K562 (cell line): ENCODE measurements around the gene RPRD1B. TPM values are rescaled to one million over a fixed set of nuclear protein-coding genes. Genes with fewer than 3 reads are reported as not detected.

Source experiments
- ATAC-seq: fragments of 200-7000 bp; cut with Tn5 transposase; 3 replicates; pipeline ENCODE4 v1.9.1; 2020; ENCODE audit warnings: moderate library complexity
- BruUV-seq: library from RNA; stranded (reverse); fragments of 400-500 nt; replicated peaks from 2 replicates; lab custom pipeline; 2021; lab: Mats Ljungman, UMichigan
- CTCF ChIA-PET: fragments of 300-600 bp; formaldehyde crosslinking; extraction: SDS; loops from one replicate; lab custom pipeline; 2021; ENCODE audit warnings: low intra/inter-chr PET ratio; lab: Yijun Ruan, JAX
- POLR2A ChIA-PET: fragments of 300-600, 350-650 bp; sonication (Branson Sonifier 250); formaldehyde crosslinking; extraction: SDS; loops from one replicate; lab custom pipeline; 2021; ENCODE audit warnings: antibody characterized with exemption, inconsistent platforms; lab: Yijun Ruan, JAX
- DNase-seq, 4 experiments: peaks; one replicate each; pipeline versions ENCODE4 v3.0.0 to v3.0.0-alpha.2; 2011 to 2018; ENCODE audit warnings: low spot score in 3 of 4, mixed read lengths in 3 of 4; ENCODE audit errors: extremely low read depth in 1 of 4
- FAIRE-seq: peaks from 2 replicates; lab custom pipeline; 2011; peaks lifted over from hg19 to GRCh38; lab: Jason Lieb, UNC
- H2AFZ ChIP-seq: 2 replicates; pipeline ENCODE4 v1.6.0; 2011; ENCODE audit warnings: low read depth, low read length, control low read depth, inconsistent platforms
- H3K27ac ChIP-seq: fragments of 200-600 bp; 3 replicates; pipeline ENCODE4 v1.8.0; 2011; ENCODE audit warnings: low read depth, mild to moderate bottlenecking, control low read depth, inconsistent platforms, low read length, moderate library complexity, mixed read lengths; ENCODE audit errors: extremely low read depth
- H3K27me3 ChIP-seq, 2 experiments: fragments of 300-600 bp in 1 of 2; 2 replicates in 1 of 2; 3 replicates in 1 of 2; pipeline versions ENCODE4 v1.6.0 to v1.8.0; 2011; ENCODE audit warnings: inconsistent platforms in 2 of 2, low read length in 2 of 2, mild to moderate bottlenecking in 1 of 2, mixed read lengths in 1 of 2, moderate library complexity in 1 of 2; ENCODE audit not compliant: control insufficient read depth in 2 of 2, insufficient read depth in 2 of 2
- H3K36me3 ChIP-seq: fragments of 300-600 bp; 3 replicates; pipeline ENCODE4 v1.8.0; 2011; ENCODE audit warnings: mild to moderate bottlenecking, low read length, inconsistent platforms; ENCODE audit not compliant: control insufficient read depth, insufficient read depth
- H3K4me1 ChIP-seq, 2 experiments: fragments of 200-600 bp in 1 of 2; replicated peaks in 1 of 2; 2 replicates in 1 of 2; 3 replicates in 1 of 2; pipeline versions ENCODE4 v1.5.1 to v1.8.0; 2011; ENCODE audit warnings: inconsistent platforms in 2 of 2, low read length in 2 of 2, mild to moderate bottlenecking in 1 of 2, mixed read lengths in 1 of 2, moderate library complexity in 1 of 2; ENCODE audit not compliant: control insufficient read depth in 2 of 2, insufficient read depth in 2 of 2
- H3K4me2 ChIP-seq: 2 replicates; pipeline ENCODE4 v1.6.1; 2011; ENCODE audit warnings: low read length, control low read depth, inconsistent platforms, mixed read lengths; ENCODE audit not compliant: insufficient read depth
- H3K4me3 ChIP-seq: fragments of 200-600 bp; sonication (generic), shearing (Covaris generic); 2 replicates; pipeline ENCODE4 v1.5.1; 2016; ENCODE audit warnings: control low read depth, inconsistent platforms
- H3K79me2 ChIP-seq: fragments of 200-600 bp; 3 replicates; pipeline ENCODE4 v1.8.0; 2011; ENCODE audit warnings: low read length, inconsistent platforms; ENCODE audit not compliant: control insufficient read depth, insufficient read depth
- H3K9ac ChIP-seq, 2 experiments: 2 replicates each; pipeline versions ENCODE4 v1.6.0 to v1.6.1; 2011; ENCODE audit warnings: low read depth in 2 of 2, low read length in 2 of 2, control low read depth in 1 of 2, inconsistent platforms in 1 of 2, mild to moderate bottlenecking in 1 of 2, mixed read lengths in 1 of 2; ENCODE audit not compliant: insufficient read depth in 1 of 2
- H3K9me1 ChIP-seq: one replicate; pipeline ENCODE4 v1.6.0; 2011; ENCODE audit warnings: inconsistent platforms, mild to moderate bottlenecking, low read length, moderate library complexity; ENCODE audit not compliant: control insufficient read depth, insufficient read depth
- H3K9me3 ChIP-seq: replicated peaks from 2 replicates; pipeline ENCODE4 v1.5.1; 2011; ENCODE audit warnings: low read depth, low read length, inconsistent platforms; ENCODE audit not compliant: control insufficient read depth, insufficient read depth
- H4K20me1 ChIP-seq: replicated peaks from 2 replicates; pipeline ENCODE4 v1.6.1; 2011; ENCODE audit warnings: low read length, inconsistent platforms, mixed read lengths; ENCODE audit not compliant: control insufficient read depth, insufficient read depth
- ARID3B ChIP-seq: fragments of 250-450 bp; sonication (Bioruptor Pico); IDR thresholded peaks from 2 replicates; pipeline ENCODE4 v1.4.0; 2020; ENCODE audit warnings: borderline replicate concordance
- ATF7 ChIP-seq: fragments of 450-650 bp; IDR thresholded peaks from 2 replicates; pipeline ENCODE4 v1.7.1; 2014; ENCODE audit warnings: mild to moderate bottlenecking, moderate library complexity
- CBFA2T3 ChIP-seq: fragments of 450-650 bp; IDR thresholded peaks from 2 replicates; pipeline ENCODE4 v1.6.1; 2017
- CCNT2 ChIP-seq: IDR thresholded peaks from 2 replicates; pipeline ENCODE4 v1.6.1; 2011; ENCODE audit warnings: borderline replicate concordance, low read depth, mild to moderate bottlenecking, moderate library complexity, mixed read lengths, low read length; ENCODE audit not compliant: insufficient read length; ENCODE audit errors: extremely low read depth
- ELK1 ChIP-seq: sonication (generic); formaldehyde crosslinking; IDR thresholded peaks from 2 replicates; pipeline ENCODE4 v1.8.1; 2022; ENCODE audit warnings: missing genetic modification reagents
- MYNN ChIP-seq, 2 experiments: sonication (generic); formaldehyde crosslinking in 1 of 2; IDR thresholded peaks; 2 replicates each; pipeline versions ENCODE4 v1.5.0 to v1.6.1; 2016 to 2020; ENCODE audit warnings: antibody characterized with exemption in 1 of 2, missing genetic modification reagents in 1 of 2
- NFATC3 ChIP-seq: fragments of 450-650 bp; IDR thresholded peaks from 2 replicates; pipeline ENCODE4 v1.6.1; 2017; ENCODE audit warnings: mild to moderate bottlenecking
- POLR2AphosphoS5 ChIP-seq: IDR thresholded peaks from 2 replicates; pipeline ENCODE4 v1.6.1; 2011; ENCODE audit warnings: mild to moderate bottlenecking, low read depth, low read length, moderate library complexity; ENCODE audit not compliant: control insufficient read depth, insufficient read depth
- SMAD4 ChIP-seq: fragments of 250-450 bp; sonication (Bioruptor Pico); conservative IDR thresholded peaks from 2 replicates; pipeline ENCODE4 v1.8.0; 2021; ENCODE audit warnings: inconsistent platforms, mild to moderate bottlenecking, moderate library complexity
- SRSF7 ChIP-seq: fragments of 200-400 bp; formaldehyde crosslinking; optimal IDR thresholded peaks from 2 replicates; pipeline ENCODE3; 2017; ENCODE audit warnings: mild to moderate bottlenecking, low read depth, low read length
- TCF3 ChIP-seq: sonication (generic); formaldehyde crosslinking; IDR thresholded peaks from 2 replicates; pipeline ENCODE4 v1.4.0; 2020; ENCODE audit warnings: mild to moderate bottlenecking, missing genetic modification reagents
- YBX1 ChIP-seq: fragments of 450-650 bp; IDR thresholded peaks from 2 replicates; pipeline ENCODE4 v1.7.1; 2016; ENCODE audit warnings: mild to moderate bottlenecking
- ZBTB34 ChIP-seq: fragments of 250-450 bp; sonication (Bioruptor Pico); IDR thresholded peaks from 2 replicates; pipeline ENCODE4 v1.8.0; 2021; ENCODE audit warnings: mild to moderate bottlenecking, moderate library complexity
- ZFX ChIP-seq: sonication (generic); formaldehyde crosslinking; IDR thresholded peaks from 2 replicates; pipeline ENCODE4 v1.8.0; 2022; ENCODE audit warnings: mild to moderate bottlenecking, missing genetic modification reagents, moderate library complexity
- ZNF224 ChIP-seq: sonication (generic); formaldehyde crosslinking; IDR thresholded peaks from 2 replicates; pipeline ENCODE4 v1.8.0; 2022; ENCODE audit warnings: mild to moderate bottlenecking, missing genetic modification reagents
- ZNF316 ChIP-seq: fragments of 450-650 bp; IDR thresholded peaks from 2 replicates; pipeline ENCODE4 v1.6.1; 2016
- ZNF764 ChIP-seq: fragments of 250-450 bp; sonication (Bioruptor Pico); IDR thresholded peaks from 2 replicates; pipeline ENCODE4 v1.4.0; 2020; ENCODE audit warnings: low read depth, mild to moderate bottlenecking, moderate library complexity
- ZSCAN29 ChIP-seq: fragments of 450-650 bp; IDR thresholded peaks from 2 replicates; pipeline ENCODE4 v1.6.1; 2017
- WGBS: fragments of 100-300 bp; shearing (Covaris generic); methylation state at CpG from one replicate; pipeline ENCODE4 v1.1.6; 2016; ENCODE audit warnings: low coverage, mixed read lengths; ENCODE audit not compliant: insufficient coverage; ENCODE audit errors: missing lambda C conversion rate; 5-methylcytosine and 5-hydroxymethylcytosine counted together
- in situ Hi-C: fragments of 300-500 bp; cut with MboI; formaldehyde crosslinking; loops from 4 replicates; pipeline ENCODE4 v1.15.0; 2018; ENCODE audit warnings: inconsistent platforms, mixed read lengths
- intact Hi-C: fragments of 100-400 bp; cut with micrococcal nuclease; formaldehyde crosslinking; loops from 2 replicates; pipeline ENCODE4 v1.14.2; 2022
- polyA plus RNA-seq, 8 experiments: library from polyadenylated mRNA; depleted of rRNA in 4 of 8; stranded (reverse) in 5 of 8; unstranded in 3 of 8; fragments of >200 nt; fragmentation: Nextera tagmentation in 2 of 8; fragmentation: Illumina TruSeq in 1 of 8; extraction: Ambion mirVana in 2 of 8; extraction: Trizol in 1 of 8; gene quantifications; 2 replicates each; pipeline versions ENCODE4 v1.2.1 to v1.2.3, GENCODE V29; 2011 to 2014; ENCODE audit warnings: inconsistent platforms in 1 of 8, missing spikeins in 1 of 8
- total RNA-seq, 7 experiments: library from RNA; depleted of rRNA in 6 of 7; stranded (reverse); fragments of >200 nt in 6 of 7; fragmentation: Illumina TruSeq in 2 of 7; extraction: Trizol in 2 of 7; gene quantifications; 2 replicates each; pipeline versions ENCODE4 v1.2.1 to v1.2.3, GENCODE V29; 2011 to 2021; ENCODE audit warnings: low replicate concordance in 1 of 7
- TF ChIP-seq, protein P1 (sequence below): sonication (generic); formaldehyde crosslinking; IDR thresholded peaks from 2 replicates; pipeline ENCODE4 v1.9.0; 2022; ENCODE audit warnings: mild to moderate bottlenecking, missing genetic modification reagents

RPRD1B gene
- total and polyA plus RNA-seq, 9 of the 15 experiments (the other 6 are each of a cell fraction or from before 2014, with no cell fraction given) = 5.5 to 43.0 (median 24.4) TPM

GRCh38 chr20:38094373-38094891, 60.9 kb downstream of the RPRD1B start:
- Histone ChIP-seq H3K9ac (no peak overlapping the region), H3K79me2 (no peaks in the 10 kb centered on the region), H3K4me2 (no peak overlapping the region; the same call in 1 of the 2 replicates), H4K20me1 (no peaks in the 10 kb centered on the region), H3K27me3 (no peaks in the 10 kb centered on the region), H2AFZ (peak overlapping the region; percentile 3; the same call in 1 of the 2 replicates), H3K36me3 (peaks cover 34% of the 10 kb centered on the region), H3K9me1 (no peaks in the 10 kb centered on the region), H3K4me3 (no peak overlapping the region), H3K27ac (peak overlapping the region; percentile 62; the same call in 1 of the 3 replicates), H3K4me1 (peaks cover 4 to 51% of the 10 kb centered on the region in 2 experiments; a peak in 4 of 5 replicates), H3K9me3 (no peaks in the 10 kb centered on the region)
- in situ Hi-C loops (no loop called here), intact Hi-C loops (no loop called here)
- FAIRE-seq (peak; percentile 71), DNase-seq (peak in 2 of 4 experiments; percentile 59 to 78), ATAC-seq (peak; percentile 74)
- ChIA-PET CTCF (no interaction called here), POLR2A (interaction anchor here (1.1 to 2.7 kb wide), 2 partner anchors 10 to 20 kb away, joined by 4 to 9 read pairs; no protein-coding TSS in a partner anchor)
- WGBS = 0% methylated on average over 1 of the region's 1 CpG
- no TSS peak for BruUV-seq
- no peak for TF ChIP-seq POLR2AphosphoS5
- TF ChIP-seq SMAD4 (CRISPR knock-in tag) = no peak
- TF ChIP-seq SRSF7 = no peak
- TF ChIP-seq ATF7 = peak; percentile 92
- TF ChIP-seq ZFX (CRISPR knock-in tag) = no peak
- TF ChIP-seq ELK1 (CRISPR knock-in tag) = no peak
- TF ChIP-seq ZSCAN29 = no peak
- TF ChIP-seq ZBTB34 (CRISPR knock-in tag) = no peak
- TF ChIP-seq MYNN (IDR thresholded peaks at IDR 0.05) = no peak
- TF ChIP-seq MYNN (CRISPR knock-in tag; IDR thresholded peaks at IDR 0.05) = no peak
- TF ChIP-seq CCNT2 = no peak
- no peak for TF ChIP-seq YBX1
- no peak for TF ChIP-seq NFATC3
- TF ChIP-seq ZNF764 (CRISPR knock-in tag) = no peak
- no peak for TF ChIP-seq TCF3 (CRISPR knock-in tag)
- TF ChIP-seq ZNF224 (CRISPR knock-in tag) = no peak
- no peak for TF ChIP-seq ARID3B
- TF ChIP-seq, protein P1, sequence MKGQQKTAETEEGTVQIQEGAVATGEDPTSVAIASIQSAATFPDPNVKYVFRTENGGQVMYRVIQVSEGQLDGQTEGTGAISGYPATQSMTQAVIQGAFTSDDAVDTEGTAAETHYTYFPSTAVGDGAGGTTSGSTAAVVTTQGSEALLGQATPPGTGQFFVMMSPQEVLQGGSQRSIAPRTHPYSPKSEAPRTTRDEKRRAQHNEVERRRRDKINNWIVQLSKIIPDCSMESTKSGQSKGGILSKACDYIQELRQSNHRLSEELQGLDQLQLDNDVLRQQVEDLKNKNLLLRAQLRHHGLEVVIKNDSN (CRISPR knock-in tag) = no peak
- TF ChIP-seq CBFA2T3 = peak; percentile 12; the same call in 1 of the 2 replicates
- no peak for TF ChIP-seq ZNF316
